HAP-1 (cell line): ENCODE data around the gene HYAL3.
"Not testable (repeated sequence)": the region's sequence is repeated elsewhere in the genome, so short reads cannot be mapped to it uniquely, and the experiment has no call there.

Source experiments
- DNase-seq, 2 experiments: peaks; one replicate each; pipeline ENCODE4 v3.0.0-alpha.2; 2016 to 2020; ENCODE audit warnings: low spot score in 2 of 2
- H3K27me3 ChIP-seq: fragments of 250-450 bp; sonication (Bioruptor Pico); 2 replicates; pipeline ENCODE4 v1.5.1; 2020; ENCODE audit warnings: low read depth, mild to moderate bottlenecking, moderate library complexity
- H3K36me3 ChIP-seq: fragments of 250-450 bp; sonication (Bioruptor Pico); replicated peaks from 2 replicates; pipeline ENCODE4 v1.5.1; 2020; ENCODE audit warnings: mild to moderate bottlenecking
- H3K4me1 ChIP-seq: fragments of 250-450 bp; sonication (Bioruptor Pico); 2 replicates; pipeline ENCODE4 v1.5.1; 2020; ENCODE audit warnings: mild to moderate bottlenecking
- H3K4me3 ChIP-seq: fragments of 250-450 bp; sonication (Bioruptor Pico); 2 replicates; pipeline ENCODE4 v1.5.1; 2020; ENCODE audit warnings: mild to moderate bottlenecking, moderate library complexity
- H3K9me3 ChIP-seq: fragments of 250-450 bp; sonication (Bioruptor Pico); 2 replicates; pipeline ENCODE4 v1.5.1; 2020; ENCODE audit warnings: mild to moderate bottlenecking, moderate library complexity
- in situ Hi-C: fragments of 300-500 bp; cut with MboI; formaldehyde crosslinking; loops from 3 replicates; pipeline ENCODE4 v1.14.3; 2020; ENCODE audit warnings: low sequenced_read_pairs, inconsistent platforms, mixed read lengths

HYAL3 gene

GRCh38 chr3:50251220-50251619, 48.0 kb downstream of the HYAL3 start:
- in situ Hi-C loops = no loop called here
- no peak for DNase-seq
- peaks cover 17% of the 10 kb centered on the region for H3K36me3 ChIP-seq
- H3K27me3 ChIP-seq = no peaks in the 10 kb centered on the region
- H3K4me1 ChIP-seq = peaks cover 4% of the 10 kb centered on the region
- H3K9me3 ChIP-seq = no peaks in the 10 kb centered on the region
- no peak overlapping the region for H3K4me3 ChIP-seq

- no peak for DNase-seq
- no peak overlapping the region for H3K4me3 ChIP-seq
- H3K9me3 ChIP-seq = no peaks in the 10 kb centered on the region
- in situ Hi-C loops = no loop called here
- H3K4me1 ChIP-seq = peaks cover 11% of the 10 kb centered on the region
- H3K27me3 ChIP-seq = no peaks in the 10 kb centered on the region
- peaks cover 15% of the 10 kb centered on the region for H3K36me3 ChIP-seq
These were observed 48.7 kb downstream of the HYAL3 start for GRCh38 chr3:50250514-50250913.

- DNase-seq = no peak
- H3K36me3 ChIP-seq = peaks cover 11% of the 10 kb centered on the region
- in situ Hi-C loops = no loop called here
These were observed 49.7 kb downstream of the HYAL3 start for GRCh38 chr3:50249457-50249856.

GRCh38 chr3:50248387-50248786, 50.8 kb downstream of the HYAL3 start:
- Histone ChIP-seq H3K4me1 (peaks cover 11% of the 10 kb centered on the region), H3K27me3 (no peaks in the 10 kb centered on the region), H3K9me3 (no peaks in the 10 kb centered on the region), H3K4me3 (no peak overlapping the region), H3K36me3 (peaks cover 11% of the 10 kb centered on the region)
- in situ Hi-C loops = no loop called here
- DNase-seq = no peak

More at GRCh38 chr3:50249457-50249856, 49.7 kb downstream of the HYAL3 start:
- no peaks in the 10 kb centered on the region for H3K27me3 ChIP-seq
- no peak overlapping the region for H3K4me3 ChIP-seq
- no peaks in the 10 kb centered on the region for H3K9me3 ChIP-seq
- peaks cover 11% of the 10 kb centered on the region for H3K4me1 ChIP-seq

GRCh38 chr3:50246517-50246954, 52.7 kb downstream of the HYAL3 start:
- in situ Hi-C loops = no loop called here
- no peak for DNase-seq
- Histone ChIP-seq H3K9me3 (no peaks in the 10 kb centered on the region), H3K4me3 (peak overlapping the region; percentile 21; the same call in 1 of the 2 replicates), H3K27me3 (no peaks in the 10 kb centered on the region), H3K4me1 (peaks cover 15% of the 10 kb centered on the region), H3K36me3 (peaks cover 6% of the 10 kb centered on the region)

- peak; percentile 60 to 96 for DNase-seq
- in situ Hi-C loops = no loop called here
- peaks cover 20% of the 10 kb centered on the region for H3K4me1 ChIP-seq
- no peaks in the 10 kb centered on the region for H3K9me3 ChIP-seq
- H3K36me3 ChIP-seq = peaks cover 12% of the 10 kb centered on the region
- H3K4me3 ChIP-seq = peak overlapping the region; percentile 21
- H3K27me3 ChIP-seq = no peaks in the 10 kb centered on the region
These were observed 53.2 kb downstream of the HYAL3 start for GRCh38 chr3:50245831-50246516.

GRCh38 chr3:50245251-50245745, 53.9 kb downstream of the HYAL3 start:
- Histone ChIP-seq H3K27me3 (no peaks in the 10 kb centered on the region), H3K4me3 (no peak overlapping the region), H3K4me1 (peaks cover 26% of the 10 kb centered on the region), H3K9me3 (no peaks in the 10 kb centered on the region), H3K36me3 (peaks cover 12% of the 10 kb centered on the region)
- in situ Hi-C loops = no loop called here
- DNase-seq = no peak

GRCh38 chr3:50244813-50245212, 54.4 kb downstream of the HYAL3 start:
- in situ Hi-C loops, DNase-seq, H3K27me3 ChIP-seq, H3K4me3 ChIP-seq, H3K9me3 ChIP-seq: not testable (repeated sequence)
- Histone ChIP-seq H3K36me3 (peaks cover 12% of the 10 kb centered on the region), H3K4me1 (peaks cover 26% of the 10 kb centered on the region)

GRCh38 chr3:50243543-50243895, 55.7 kb downstream of the HYAL3 start:
- H3K36me3 ChIP-seq = peaks cover 17% of the 10 kb centered on the region
- H3K27me3 ChIP-seq = no peaks in the 10 kb centered on the region
- peaks cover 26% of the 10 kb centered on the region for H3K4me1 ChIP-seq
- no peak for DNase-seq
- no peak overlapping the region for H3K4me3 ChIP-seq
- in situ Hi-C loops = no loop called here
- no peaks in the 10 kb centered on the region for H3K9me3 ChIP-seq

GRCh38 chr3:50242851-50243542, 56.2 kb downstream of the HYAL3 start:
- no peak overlapping the region for H3K4me3 ChIP-seq
- in situ Hi-C loops = no loop called here
- peaks cover 21% of the 10 kb centered on the region for H3K36me3 ChIP-seq
- H3K27me3 ChIP-seq = no peaks in the 10 kb centered on the region
- DNase-seq = no peak
- H3K9me3 ChIP-seq = no peaks in the 10 kb centered on the region
- peaks cover 30% of the 10 kb centered on the region for H3K4me1 ChIP-seq
